MG63 (cell line): ENCODE data around the gene ZNF280D. TPM values are rescaled to one million over a fixed set of nuclear protein-coding genes. Genes with fewer than 3 reads are reported as not detected.
A peak's percentile ranks its signal among the peaks of the same experiment; 100 is the strongest.

ENCODE experiments used
- DNase-seq: peaks from one replicate; pipeline ENCODE4 v3.0.0-alpha.2; 2020
- H3K27me3 ChIP-seq: fragments of 250-450 bp; sonication (Bioruptor Pico); 2 replicates; pipeline ENCODE4 v1.5.1; 2020; ENCODE audit warnings: mild to moderate bottlenecking, moderate library complexity
- H3K36me3 ChIP-seq: fragments of 250-450 bp; sonication (Bioruptor Pico); 2 replicates; pipeline ENCODE4 v1.5.1; 2020; ENCODE audit warnings: mild to moderate bottlenecking, moderate library complexity
- H3K4me3 ChIP-seq: fragments of 250-450 bp; sonication (Bioruptor Pico); 2 replicates; pipeline ENCODE4 v1.5.1; 2020; ENCODE audit warnings: mild to moderate bottlenecking, moderate library complexity
- H3K9me3 ChIP-seq: fragments of 250-450 bp; sonication (Bioruptor Pico); 2 replicates; pipeline ENCODE4 v1.5.1; 2020; ENCODE audit warnings: mild to moderate bottlenecking, moderate library complexity
- total RNA-seq: library from RNA; depleted of rRNA; stranded (reverse); fragments of >200 nt; shearing (Covaris generic); gene quantifications from 2 replicates; pipeline ENCODE4 v1.2.3, GENCODE V29; 2014; ENCODE audit warnings: low replicate concordance; rRNA removed

The ZNF280D gene
- total RNA-seq, 1 experiment from 2014 or later, result 12.2 TPM

GRCh38 chr15:56628893-56629532, 104.3 kb downstream of the ZNF280D start:
- Histone ChIP-seq H3K9me3 (no peaks in the 10 kb centered on the region), H3K4me3 (no peak overlapping the region), H3K27me3 (no peaks in the 10 kb centered on the region), H3K36me3 (peaks cover 5% of the 10 kb centered on the region; the same call in 1 of the 2 replicates)
- no peak for DNase-seq

GRCh38 chr15:56619887-56620286, 113.4 kb downstream of the ZNF280D start:
- no peak for DNase-seq
- Histone ChIP-seq H3K9me3 (peaks cover 3% of the 10 kb centered on the region; the same call in 1 of the 2 replicates), H3K36me3 (no peaks in the 10 kb centered on the region), H3K27me3 (no peaks in the 10 kb centered on the region), H3K4me3 (no peak overlapping the region)

GRCh38 chr15:56617628-56618027, 115.7 kb downstream of the ZNF280D start:
- no peak for DNase-seq
- Histone ChIP-seq H3K27me3 (no peaks in the 10 kb centered on the region), H3K36me3 (no peaks in the 10 kb centered on the region), H3K4me3 (no peak overlapping the region), H3K9me3 (peaks cover 3% of the 10 kb centered on the region; the same call in 1 of the 2 replicates)

GRCh38 chr15:56616551-56616950, 116.8 kb downstream of the ZNF280D start:
- Histone ChIP-seq H3K9me3 (peaks cover 3% of the 10 kb centered on the region; the same call in 1 of the 2 replicates), H3K36me3 (no peaks in the 10 kb centered on the region), H3K4me3 (no peak overlapping the region), H3K27me3 (no peaks in the 10 kb centered on the region)
- no peak for DNase-seq

GRCh38 chr15:56613811-56614210, 119.5 kb downstream of the ZNF280D start:
- peaks cover 3% of the 10 kb centered on the region; the same call in 1 of the 2 replicates for H3K9me3 ChIP-seq
- DNase-seq, result no peak
- no peak overlapping the region for H3K4me3 ChIP-seq
- no peaks in the 10 kb centered on the region for H3K36me3 ChIP-seq
- no peaks in the 10 kb centered on the region for H3K27me3 ChIP-seq

GRCh38 chr15:56608993-56609392, 124.3 kb downstream of the ZNF280D start:
- no peaks in the 10 kb centered on the region for H3K27me3 ChIP-seq
- H3K4me3 ChIP-seq, result no peak overlapping the region
- DNase-seq, result no peak
- H3K36me3 ChIP-seq, result no peaks in the 10 kb centered on the region
- 0 out of 2 replicates have a peak, but pooled peaks cover 4% of the 10 kb centered on the region for H3K9me3 ChIP-seq

GRCh38 chr15:56608140-56608778, 125.0 kb downstream of the ZNF280D start:
- Histone ChIP-seq H3K36me3 (no peaks in the 10 kb centered on the region), H3K4me3 (no peak overlapping the region), H3K27me3 (no peaks in the 10 kb centered on the region), H3K9me3 (peaks cover 8% of the 10 kb centered on the region; the same call in 1 of the 2 replicates)
- DNase-seq, result no peak

- Histone ChIP-seq H3K9me3 (peaks cover 10% of the 10 kb centered on the region), H3K4me3 (no peak overlapping the region), H3K36me3 (no peaks in the 10 kb centered on the region), H3K27me3 (no peaks in the 10 kb centered on the region)
- no peak for DNase-seq
These were observed 131.1 kb downstream of the ZNF280D start for GRCh38 chr15:56602253-56602652.

- H3K4me3 ChIP-seq, result no peak overlapping the region
- no peak for DNase-seq
- H3K36me3 ChIP-seq, result no peaks in the 10 kb centered on the region
- H3K27me3 ChIP-seq, result no peaks in the 10 kb centered on the region
- H3K9me3 ChIP-seq, result peaks cover 10% of the 10 kb centered on the region
These were observed 132.9 kb downstream of the ZNF280D start for GRCh38 chr15:56600380-56600779.

- H3K9me3 ChIP-seq, result peaks cover 9% of the 10 kb centered on the region
- H3K27me3 ChIP-seq, result no peaks in the 10 kb centered on the region
- peak; percentile 63 for DNase-seq
- H3K4me3 ChIP-seq, result no peak overlapping the region
- no peaks in the 10 kb centered on the region for H3K36me3 ChIP-seq
These were observed 134.3 kb downstream of the ZNF280D start for GRCh38 chr15:56598991-56599390.

GRCh38 chr15:56587686-56588085, 145.6 kb downstream of the ZNF280D start:
- no peak overlapping the region for H3K4me3 ChIP-seq
- no peak for DNase-seq
- H3K9me3 ChIP-seq, result peaks cover 30% of the 10 kb centered on the region
- H3K27me3 ChIP-seq, result no peaks in the 10 kb centered on the region
- H3K36me3 ChIP-seq, result no peaks in the 10 kb centered on the region

- Histone ChIP-seq H3K4me3 (no peak overlapping the region), H3K9me3 (peaks cover 30% of the 10 kb centered on the region), H3K27me3 (no peaks in the 10 kb centered on the region), H3K36me3 (no peaks in the 10 kb centered on the region)
- DNase-seq, result no peak
These were observed 147.1 kb downstream of the ZNF280D start for GRCh38 chr15:56586206-56586605.

- no peak for DNase-seq
- H3K27me3 ChIP-seq, result no peaks in the 10 kb centered on the region
- no peak overlapping the region for H3K4me3 ChIP-seq
- no peaks in the 10 kb centered on the region for H3K36me3 ChIP-seq
- peaks cover 27% of the 10 kb centered on the region for H3K9me3 ChIP-seq
These were observed 150.5 kb downstream of the ZNF280D start for GRCh38 chr15:56582785-56583184.

Other genes with a start within 250 kb of the ZNF280D start
- 48.8 and 63.6 TPM in 2 replicates for gene TCF12, start 185.1 kb upstream of the ZNF280D start, total RNA-seq